Measurements from ENCODE around the gene JUN. TPM values are rescaled to one million over a fixed set of nuclear protein-coding genes. Genes with fewer than 3 reads are reported as not detected.

JUN gene
- total and polyA plus RNA-seq, 4 donors = 15.0 to 29.8 (median 17.5) TPM

- Histone ChIP-seq H3K36me3 (ENCODE audit: control insufficient read depth in 4 of 4, insufficient read depth in 3 of 4, low read depth in 1 of 4, low read length in 3 of 4) (no peaks in the 10 kb centered on the region), H3K9me3 (ENCODE audit: control insufficient read depth in 4 of 4, low read length in 3 of 4) (no peaks in the 10 kb centered on the region), H3K4me3 (ENCODE audit: low read depth in 1 of 3, low read length in 3 of 3) (no peak overlapping the region), H3K27ac (ENCODE audit: low read depth in 1 of 2, low read length in 2 of 2) (peak overlapping the region; percentile 60 to 65), H3K27me3 (ENCODE audit: control insufficient read depth in 4 of 4, insufficient read depth in 4 of 4, low read length in 3 of 4) (no peaks in the 10 kb centered on the region), H3K4me1 (ENCODE audit: control insufficient read depth in 4 of 4, insufficient read depth in 4 of 4, low read length in 3 of 4) (peaks cover 0 to 9% (median 2%) of the 10 kb centered on the region in 4 donors), H3K9ac (ENCODE audit: low read depth in 1 of 2, low read length in 2 of 2) (no peak overlapping the region)
- 58% methylated on average over 2 of the region's 2 CpGs for WGBS
- no peak for DNase-seq (ENCODE audit: low spot score)
- TF ChIP-seq, protein P1, sequence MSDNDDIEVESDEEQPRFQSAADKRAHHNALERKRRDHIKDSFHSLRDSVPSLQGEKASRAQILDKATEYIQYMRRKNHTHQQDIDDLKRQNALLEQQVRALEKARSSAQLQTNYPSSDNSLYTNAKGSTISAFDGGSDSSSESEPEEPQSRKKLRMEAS (IDR thresholded peaks at IDR 0.05) = no peak
- no peak for TF ChIP-seq SP1 (IDR thresholded peaks at IDR 0.05)
- TF ChIP-seq FOXA2 (IDR thresholded peaks at IDR 0.05) = no peak
- TF ChIP-seq TAF1 (conservative IDR thresholded peaks at IDR 0.05) = no peak
- TF ChIP-seq, protein P2, sequence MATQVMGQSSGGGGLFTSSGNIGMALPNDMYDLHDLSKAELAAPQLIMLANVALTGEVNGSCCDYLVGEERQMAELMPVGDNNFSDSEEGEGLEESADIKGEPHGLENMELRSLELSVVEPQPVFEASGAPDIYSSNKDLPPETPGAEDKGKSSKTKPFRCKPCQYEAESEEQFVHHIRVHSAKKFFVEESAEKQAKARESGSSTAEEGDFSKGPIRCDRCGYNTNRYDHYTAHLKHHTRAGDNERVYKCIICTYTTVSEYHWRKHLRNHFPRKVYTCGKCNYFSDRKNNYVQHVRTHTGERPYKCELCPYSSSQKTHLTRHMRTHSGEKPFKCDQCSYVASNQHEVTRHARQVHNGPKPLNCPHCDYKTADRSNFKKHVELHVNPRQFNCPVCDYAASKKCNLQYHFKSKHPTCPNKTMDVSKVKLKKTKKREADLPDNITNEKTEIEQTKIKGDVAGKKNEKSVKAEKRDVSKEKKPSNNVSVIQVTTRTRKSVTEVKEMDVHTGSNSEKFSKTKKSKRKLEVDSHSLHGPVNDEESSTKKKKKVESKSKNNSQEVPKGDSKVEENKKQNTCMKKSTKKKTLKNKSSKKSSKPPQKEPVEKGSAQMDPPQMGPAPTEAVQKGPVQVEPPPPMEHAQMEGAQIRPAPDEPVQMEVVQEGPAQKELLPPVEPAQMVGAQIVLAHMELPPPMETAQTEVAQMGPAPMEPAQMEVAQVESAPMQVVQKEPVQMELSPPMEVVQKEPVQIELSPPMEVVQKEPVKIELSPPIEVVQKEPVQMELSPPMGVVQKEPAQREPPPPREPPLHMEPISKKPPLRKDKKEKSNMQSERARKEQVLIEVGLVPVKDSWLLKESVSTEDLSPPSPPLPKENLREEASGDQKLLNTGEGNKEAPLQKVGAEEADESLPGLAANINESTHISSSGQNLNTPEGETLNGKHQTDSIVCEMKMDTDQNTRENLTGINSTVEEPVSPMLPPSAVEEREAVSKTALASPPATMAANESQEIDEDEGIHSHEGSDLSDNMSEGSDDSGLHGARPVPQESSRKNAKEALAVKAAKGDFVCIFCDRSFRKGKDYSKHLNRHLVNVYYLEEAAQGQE (IDR thresholded peaks at IDR 0.05) = no peak
- no peak for TF ChIP-seq CTCF (IDR thresholded peaks at IDR 0.05; ENCODE audit: low read depth, low read length, missing input control)
- no peak for TF ChIP-seq NR2F2 (IDR thresholded peaks at IDR 0.05)
- TF ChIP-seq ATF3 (IDR thresholded peaks at IDR 0.05) = no peak
- TF ChIP-seq RAD21 (IDR thresholded peaks at IDR 0.05) = no peak
- TF ChIP-seq RXRA (IDR thresholded peaks at IDR 0.05) = no peak
- no peak for TF ChIP-seq FOXA1 (IDR thresholded peaks at IDR 0.05)
- TF ChIP-seq HNF4A (conservative IDR thresholded peaks at IDR 0.05) = no peak
- no peak for TF ChIP-seq ZBTB33 (IDR thresholded peaks at IDR 0.05)
These were observed 4.6 kb downstream of the JUN start for GRCh38 chr1:58779059-58779754.

DNA sequence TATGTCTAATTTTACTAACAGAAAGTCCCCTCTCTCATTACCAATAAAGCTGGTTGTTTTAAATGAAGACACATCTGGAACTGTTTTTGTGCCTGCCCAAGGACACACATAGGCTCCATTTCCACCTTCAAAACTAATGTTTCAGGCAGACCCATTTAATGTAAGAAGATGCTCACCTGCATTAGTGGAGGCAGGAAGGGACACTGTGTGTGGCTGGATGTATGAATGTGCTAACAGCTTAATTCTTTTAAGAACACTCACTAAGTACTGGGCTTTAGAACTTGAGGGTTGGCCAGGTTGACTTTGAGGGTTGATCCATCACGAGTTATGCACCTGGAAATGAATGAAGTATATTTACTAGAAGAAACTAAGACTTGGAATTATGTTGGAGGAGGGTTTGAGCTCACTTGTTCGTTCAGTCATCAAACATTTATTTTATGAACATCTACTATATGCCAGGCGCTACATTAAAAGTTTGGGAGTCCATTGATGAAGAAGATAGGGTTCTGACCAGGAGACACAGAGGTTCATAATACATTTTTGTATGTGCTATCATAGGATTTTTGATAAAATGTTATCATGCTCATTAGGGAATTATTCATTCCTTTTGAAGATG lies 5.4 kb downstream of the JUN start:
- H3K9ac ChIP-seq (ENCODE audit: low read depth in 1 of 2, low read length in 2 of 2) = no peak overlapping the region
- DNase-seq (ENCODE audit: low spot score) = no peak
- H3K27ac ChIP-seq (ENCODE audit: low read depth in 1 of 2, low read length in 2 of 2) = no peak overlapping the region
- TF ChIP-seq, protein P2 (IDR thresholded peaks at IDR 0.05) = no peak
- TF ChIP-seq ZBTB33 (IDR thresholded peaks at IDR 0.05) (no peak), SP1 (IDR thresholded peaks at IDR 0.05) (no peak), YY1 (IDR thresholded peaks at IDR 0.05) (no peak), ATF3 (IDR thresholded peaks at IDR 0.05) (no peak), HNF4G (IDR thresholded peaks at IDR 0.05) (no peak)
- TF ChIP-seq, protein P1 (IDR thresholded peaks at IDR 0.05) = no peak
- H3K36me3 ChIP-seq (ENCODE audit: control insufficient read depth in 4 of 4, insufficient read depth in 3 of 4, low read depth in 1 of 4, low read length in 3 of 4) = no peaks in the 10 kb centered on the region
- H3K9me3 ChIP-seq (ENCODE audit: control insufficient read depth in 4 of 4, low read length in 3 of 4) = no peaks in the 10 kb centered on the region
- H3K27me3 ChIP-seq (ENCODE audit: control insufficient read depth in 4 of 4, insufficient read depth in 4 of 4, low read length in 3 of 4) = no peaks in the 10 kb centered on the region
- H3K4me3 ChIP-seq (ENCODE audit: low read depth in 1 of 3, low read length in 3 of 3) = no peak overlapping the region
- WGBS = 94% methylated on average over 3 of the region's 3 CpGs
- H3K4me1 ChIP-seq (ENCODE audit: control insufficient read depth in 4 of 4, insufficient read depth in 4 of 4, low read length in 3 of 4) = peaks cover 2 to 14% (median 4%) of the 10 kb centered on the region in 4 donors

All from liver (tissue), 9 donors.